Endodermal cell (in vitro differentiated cells): Measurements from ENCODE around the gene PRPF6. TPM values are rescaled to one million over a fixed set of nuclear protein-coding genes. Genes with fewer than 3 reads are reported as not detected.

Source experiments
- DNase-seq: peaks from one replicate; pipeline ENCODE4 v3.0.0-alpha.2; 2017
- H3K27ac ChIP-seq: 2 replicates; pipeline ENCODE4 v1.5.1; 2013; ENCODE audit warnings: mild to moderate bottlenecking, low read depth, low read length, moderate library complexity
- H3K27me3 ChIP-seq: 2 replicates; pipeline ENCODE4 v1.6.1; 2013; ENCODE audit warnings: mild to moderate bottlenecking, low read length, moderate library complexity; ENCODE audit not compliant: insufficient read depth, control insufficient read depth, poor library complexity, severe bottlenecking
- H3K36me3 ChIP-seq: 2 replicates; pipeline ENCODE4 v1.7.0; 2013; ENCODE audit warnings: mild to moderate bottlenecking, low read length, moderate library complexity; ENCODE audit not compliant: control insufficient read depth, insufficient read depth
- H3K4me1 ChIP-seq: one replicate; pipeline ENCODE4 v1.7.0; 2013; ENCODE audit warnings: low read length; ENCODE audit not compliant: control insufficient read depth, insufficient read depth
- H3K4me3 ChIP-seq: 2 replicates; pipeline ENCODE4 v1.5.1; 2013; ENCODE audit warnings: mild to moderate bottlenecking, low read length, moderate library complexity
- H3K9ac ChIP-seq: 2 replicates; pipeline ENCODE4 v1.6.1; 2013; ENCODE audit warnings: mild to moderate bottlenecking, low read length, moderate library complexity; ENCODE audit not compliant: poor library complexity, severe bottlenecking; ENCODE audit errors: extremely low read depth
- H3K9me3 ChIP-seq: 2 replicates; pipeline ENCODE4 v1.6.1; 2013; ENCODE audit warnings: mild to moderate bottlenecking, low read length, moderate library complexity; ENCODE audit not compliant: control insufficient read depth
- H3K27ac Mint-ChIP-seq: 2 replicates; pipeline ENCODE4 v1.8.0; 2020; ENCODE audit warnings: mixed read lengths
- H3K27me3 Mint-ChIP-seq: 2 replicates; pipeline ENCODE4 v1.8.0; 2021; ENCODE audit warnings: mild to moderate bottlenecking, mixed read lengths; ENCODE audit not compliant: insufficient read depth
- H3K36me3 Mint-ChIP-seq: 2 replicates; pipeline ENCODE4 v1.8.0; 2020; ENCODE audit warnings: low read depth, mixed read lengths
- H3K4me1 Mint-ChIP-seq: 2 replicates; pipeline ENCODE4 v1.8.0; 2020; ENCODE audit warnings: mixed read lengths
- H3K4me3 Mint-ChIP-seq: 2 replicates; pipeline ENCODE4 v1.8.0; 2020; ENCODE audit warnings: mild to moderate bottlenecking, moderate library complexity, mixed read lengths
- H3K9me3 Mint-ChIP-seq: 2 replicates; pipeline ENCODE4 v1.8.0; 2020; ENCODE audit warnings: mild to moderate bottlenecking, mixed read lengths
- CTCF ChIP-seq: fragments of 200-600 bp; sonication (generic); conservative IDR thresholded peaks from 2 replicates; pipeline ENCODE4 v1.5.0; 2021; ENCODE audit warnings: antibody characterized with exemption, mild to moderate bottlenecking
- WGBS, 2 experiments: methylation state at CpG; one replicate each; pipeline versions ENCODE4 v1.1.5 to v1.1.7; 2013; ENCODE audit warnings: missing lambda C conversion rate in 2 of 2, mixed read lengths in 1 of 2; ENCODE audit not compliant: insufficient coverage in 1 of 2, insufficient read length in 1 of 2; 5-methylcytosine and 5-hydroxymethylcytosine counted together
- total RNA-seq, 2 donors: library from RNA; stranded (reverse); fragmentation: NEBNext Ultra II Directional in 1 of 2; extraction: Animal tissue kit (Norgen Biotek cat#: 25700) in 1 of 2; gene quantifications; 2 replicates in 1 of 2; 3 replicates in 1 of 2; pipeline ENCODE4 v1.2.1, GENCODE V29; 2021

Gene PRPF6
- total RNA-seq, 2 donors from 2014 or later = 73.3 to 73.9 TPM

- Histone ChIP-seq H3K4me3 (no peak overlapping the region), H3K4me1 (peaks cover 7% of the 10 kb centered on the region), H3K36me3 (no peaks in the 10 kb centered on the region), H3K27me3 (no peaks in the 10 kb centered on the region), H3K27ac (no peak overlapping the region), H3K9me3 (no peaks in the 10 kb centered on the region), H3K9ac (no peak overlapping the region)
- no peak for TF ChIP-seq CTCF
- Mint-ChIP-seq H3K9me3 (peaks cover 3% of the 10 kb centered on the region), H3K36me3 (peaks cover 6% of the 10 kb centered on the region), H3K27me3 (no peaks in the 10 kb centered on the region), H3K4me1 (peaks cover 24% of the 10 kb centered on the region), H3K4me3 (no peak overlapping the region), H3K27ac (no peak overlapping the region)
- DNase-seq = no peak
- 91 to 95% methylated on average over 8 to 17 of the region's 17 CpGs for WGBS, 2 experiments
Measured at GRCh38 chr20:63951398-63952209, 29.3 kb upstream of the PRPF6 start.

- Mint-ChIP-seq H3K36me3 (peaks cover 6% of the 10 kb centered on the region), H3K27me3 (no peaks in the 10 kb centered on the region), H3K4me3 (no peak overlapping the region), H3K27ac (no peak overlapping the region), H3K4me1 (peaks cover 24% of the 10 kb centered on the region), H3K9me3 (peaks cover 3% of the 10 kb centered on the region)
- H3K4me3 ChIP-seq = no peak overlapping the region
- peaks cover 7% of the 10 kb centered on the region for H3K4me1 ChIP-seq
- DNase-seq = no peak
- no peaks in the 10 kb centered on the region for H3K9me3 ChIP-seq
- H3K27ac ChIP-seq = no peak overlapping the region
- 83 to 94% methylated on average over 8 to 15 of the region's 15 CpGs for WGBS, 2 experiments
- no peak overlapping the region for H3K9ac ChIP-seq
- no peak for TF ChIP-seq CTCF
- no peaks in the 10 kb centered on the region for H3K36me3 ChIP-seq
- no peaks in the 10 kb centered on the region for H3K27me3 ChIP-seq
Measured at GRCh38 chr20:63952210-63952535, 28.8 kb upstream of the PRPF6 start.

- peaks cover 25% of the 10 kb centered on the region for H3K4me1 Mint-ChIP-seq
- Histone ChIP-seq H3K4me1 (peaks cover 7% of the 10 kb centered on the region), H3K9me3 (no peaks in the 10 kb centered on the region), H3K9ac (no peak overlapping the region), H3K27ac (no peak overlapping the region), H3K27me3 (no peaks in the 10 kb centered on the region), H3K36me3 (no peaks in the 10 kb centered on the region), H3K4me3 (no peak overlapping the region)
- H3K4me3 Mint-ChIP-seq = no peak overlapping the region
- no peak for DNase-seq
- H3K9me3 Mint-ChIP-seq = peaks cover 3% of the 10 kb centered on the region
- peaks cover 6% of the 10 kb centered on the region for H3K36me3 Mint-ChIP-seq
- no peaks in the 10 kb centered on the region for H3K27me3 Mint-ChIP-seq
- WGBS, 2 experiments = 95 to 96% methylated on average over 13 to 14 of the region's 14 CpGs
- no peak for TF ChIP-seq CTCF
- no peak overlapping the region for H3K27ac Mint-ChIP-seq
Measured at GRCh38 chr20:63952769-63953168, 28.2 kb upstream of the PRPF6 start.
